ENCODE data around the gene CDK13. TPM values are rescaled to one million over a fixed set of nuclear protein-coding genes. Genes with fewer than 3 reads are reported as not detected.

The CDK13 gene
- total RNA-seq, 4 donors from 2014 or later, result 56.0 to 99.0 (median 72.6) TPM

- Histone ChIP-seq H3K27ac (no peak overlapping the region), H3K4me1 (peaks cover 0 to 4% (median 0%) of the 10 kb centered on the region in 3 donors), H3K36me3 (no peaks in the 10 kb centered on the region), H3K27me3 (no peaks in the 10 kb centered on the region), H3K9me3 (no peaks in the 10 kb centered on the region), H3K4me3 (no peak overlapping the region)
- TF ChIP-seq POLR2A (IDR thresholded peaks at IDR 0.05) (no peak), POLR2AphosphoS5 (IDR thresholded peaks at IDR 0.05) (no peak), EP300 (IDR thresholded peaks at IDR 0.05) (no peak), CTCF (IDR thresholded peaks at IDR 0.05) (no peak)
- WGBS, 2 donors (ENCODE audit: low coverage in 1 of 2), result 100% methylated on average over 2 of the region's 2 CpGs; no CpG with 5 or more reads in 1 of the 2 donors
- no peak for ATAC-seq
Observed at GRCh38 chr7:40122940-40123254, 172.8 kb downstream of the CDK13 start.

DNA sequence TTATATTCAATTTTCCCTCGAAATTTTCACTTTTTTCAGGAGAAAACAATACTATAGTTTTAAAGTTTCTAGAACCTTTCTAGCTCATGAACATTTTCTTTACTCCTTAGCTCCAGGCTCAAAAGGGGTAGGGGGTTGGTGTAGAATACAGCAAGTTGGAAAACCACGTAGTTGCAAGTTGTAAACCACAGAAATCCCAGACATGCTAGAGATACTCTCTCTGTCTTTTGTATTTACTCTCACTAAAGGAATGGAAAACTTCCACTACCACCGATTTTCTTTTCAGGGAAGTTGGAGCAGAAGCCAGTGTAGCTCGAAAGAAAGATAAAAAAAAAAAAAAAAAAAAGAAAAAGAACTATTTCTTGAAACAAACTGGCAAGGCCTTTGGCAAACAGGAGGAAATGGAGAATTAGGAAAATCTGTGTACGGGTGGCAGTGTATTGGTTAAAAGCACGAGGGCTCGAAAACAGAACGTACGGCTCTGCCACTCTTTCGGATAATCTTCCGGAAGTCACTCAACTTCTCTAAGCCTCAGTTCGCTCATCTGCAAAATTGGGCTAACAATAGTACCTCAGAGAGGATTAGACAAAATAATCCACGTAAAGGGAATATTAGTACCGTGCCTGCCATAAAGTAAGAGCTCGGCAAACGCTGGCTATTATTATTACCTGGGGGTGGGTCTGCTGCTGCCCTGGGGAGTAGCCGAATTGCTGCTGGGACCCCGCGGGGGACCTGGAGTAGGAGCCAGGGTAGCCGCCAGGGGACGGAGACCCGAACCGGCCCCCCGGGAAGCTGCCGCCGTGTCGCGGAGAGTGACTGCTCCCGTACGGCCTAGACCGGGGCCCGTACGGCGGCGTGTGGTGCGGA is 183.7 kb downstream of the CDK13 start:
- peaks cover 0 to 4% of the 10 kb centered on the region in 2 donors for H3K36me3 ChIP-seq
- H3K27me3 ChIP-seq, result no peaks in the 10 kb centered on the region
- H3K9me3 ChIP-seq, result no peaks in the 10 kb centered on the region
- peak overlapping the region; percentile 82 to 92 (median 92) for H3K27ac ChIP-seq
- ATAC-seq, result peak; percentile 61
- H3K4me3 ChIP-seq, result peak overlapping the region; percentile 89 to 92
- 0 to 3% methylated on average over 10 to 15 of the region's 36 CpGs for WGBS, 2 donors (ENCODE audit: low coverage in 1 of 2)
- H3K4me1 ChIP-seq, result peaks cover 0 to 55% (median 13%) of the 10 kb centered on the region in 3 donors
- TF ChIP-seq CTCF (IDR thresholded peaks at IDR 0.05) (no peak), POLR2AphosphoS5 (IDR thresholded peaks at IDR 0.05) (no peak), EP300 (IDR thresholded peaks at IDR 0.05) (no peak), POLR2A (IDR thresholded peaks at IDR 0.05) (no peak)

- Histone ChIP-seq H3K36me3 (no peaks in the 10 kb centered on the region), H3K9me3 (no peaks in the 10 kb centered on the region), H3K27ac (peak within 1 kb of the TSS; percentile 82 to 92 (median 92)), H3K27me3 (no peaks in the 10 kb centered on the region), H3K4me1 (peaks cover 0 to 48% (median 13%) of the 10 kb centered on the region in 3 donors), H3K4me3 (peak within 1 kb of the TSS; percentile 89 to 92)
- WGBS, 2 donors (ENCODE audit: low coverage in 1 of 2), result no CpG with 5 or more reads among the region's 75 CpGs
- TF ChIP-seq POLR2A (IDR thresholded peaks at IDR 0.05), result peak; percentile 13 to 46
- peak; percentile 89 to 100 (median 94) for TF ChIP-seq CTCF (IDR thresholded peaks at IDR 0.05)
- peak; percentile 63 for TF ChIP-seq POLR2AphosphoS5 (IDR thresholded peaks at IDR 0.05)
- TF ChIP-seq EP300 (IDR thresholded peaks at IDR 0.05), result no peak
- peak; percentile 96 for ATAC-seq
Observed at GRCh38 chr7:40134428-40135316, 184.6 kb downstream of the CDK13 start, which contains the start of the genes MPLKIP and SUGCT. Gene MPLKIP, minus strand, starts transcription at chr7:40134622. Its CDS starts 55 bp downstream, at chr7:40134567. Gene SUGCT, plus strand, starts transcription at chr7:40135005.

DNA sequence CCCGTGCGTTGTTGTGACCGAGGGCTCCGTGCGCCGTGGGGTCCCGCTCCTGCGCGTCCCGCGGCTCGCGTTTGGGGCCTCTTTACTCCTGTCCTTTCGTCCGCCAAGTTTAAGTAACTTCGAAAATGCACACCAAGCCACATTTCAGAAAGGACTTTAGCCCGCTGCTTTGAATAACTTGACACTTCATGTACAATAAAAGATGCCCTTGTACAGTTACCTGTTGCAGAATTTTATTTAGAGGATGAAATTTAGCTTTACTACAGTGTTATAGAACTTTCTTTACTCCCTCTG is 185.2 kb downstream of the CDK13 start:
- Histone ChIP-seq H3K4me1 (peaks cover 0 to 44% (median 13%) of the 10 kb centered on the region in 3 donors), H3K9me3 (no peaks in the 10 kb centered on the region), H3K27ac (peak overlapping the region; percentile 82 to 92 (median 92)), H3K27me3 (no peaks in the 10 kb centered on the region), H3K4me3 (peak overlapping the region; percentile 89 to 92), H3K36me3 (no peaks in the 10 kb centered on the region)
- WGBS, 2 donors (ENCODE audit: low coverage in 1 of 2), result 0% methylated on average over 1 to 4 of the region's 17 CpGs
- TF ChIP-seq POLR2AphosphoS5 (IDR thresholded peaks at IDR 0.05), result no peak
- TF ChIP-seq POLR2A (IDR thresholded peaks at IDR 0.05), result no peak
- no peak for TF ChIP-seq CTCF (IDR thresholded peaks at IDR 0.05)
- TF ChIP-seq EP300 (IDR thresholded peaks at IDR 0.05), result no peak
- ATAC-seq, result no peak
